Kidney (tissue), 14 donors: Measurements from ENCODE around the gene BTD. TPM values are rescaled to one million over a fixed set of nuclear protein-coding genes. Genes with fewer than 3 reads are reported as not detected.

ENCODE experiments used
- DNase-seq, 5 donors: peaks; one replicate each; pipeline ENCODE4 v3.0.0-alpha.2; 2013 to 2020
- FAIRE-seq: peaks from 2 replicates; lab custom pipeline; 2012; peaks lifted over from hg19 to GRCh38; lab: Jason Lieb, UNC
- H3K27ac ChIP-seq, 2 donors: one replicate each; pipeline ENCODE4 v1.7.0; 2013; ENCODE audit warnings: low read depth in 2 of 2, low read length in 2 of 2, inconsistent platforms in 1 of 2
- H3K27me3 ChIP-seq: one replicate; pipeline ENCODE4 v1.7.1; 2013; ENCODE audit warnings: low read length, inconsistent platforms; ENCODE audit not compliant: control insufficient read depth, insufficient read depth
- H3K36me3 ChIP-seq, 3 donors: one replicate each; pipeline versions ENCODE4 v1.7.0 to v1.7.1; 2013; ENCODE audit warnings: low read length in 3 of 3, control low read depth in 1 of 3, inconsistent platforms in 1 of 3; ENCODE audit not compliant: insufficient read depth in 3 of 3, control insufficient read depth in 2 of 3
- H3K4me1 ChIP-seq, 3 donors: one replicate each; pipeline versions ENCODE4 v1.7.0 to v1.7.1; 2013; ENCODE audit warnings: low read length in 3 of 3, inconsistent platforms in 1 of 3, low read depth in 1 of 3; ENCODE audit not compliant: control insufficient read depth in 2 of 3, insufficient read depth in 2 of 3
- H3K4me3 ChIP-seq, 3 donors: one replicate each; pipeline versions ENCODE4 v1.7.0 to v1.8.1; 2013; ENCODE audit warnings: low read length in 3 of 3, control low read depth in 1 of 3, inconsistent platforms in 1 of 3
- H3K9ac ChIP-seq, 3 donors: one replicate each; pipeline versions ENCODE4 v1.7.0 to v1.7.1; 2013; ENCODE audit warnings: low read length in 3 of 3, control low read depth in 1 of 3, inconsistent platforms in 1 of 3
- H3K9me3 ChIP-seq, 3 donors: one replicate each; pipeline versions ENCODE4 v1.7.0 to v1.7.1; 2013; ENCODE audit warnings: low read length in 3 of 3, control low read depth in 1 of 3, inconsistent platforms in 1 of 3; ENCODE audit not compliant: control insufficient read depth in 2 of 3, insufficient read depth in 1 of 3
- intact Hi-C: fragments of 100-400 bp; cut with DNase I; formaldehyde crosslinking; loops from one replicate; pipeline ENCODE4 v1.11.1; 2022
- polyA plus RNA-seq: library from polyadenylated mRNA; stranded (reverse); fragments of 350-450 nt; fragmentation: Illumina TruSeq; extraction: RNeasy Lipid Tissue Mini Kit (QIAGEN cat#74804); gene quantifications from one replicate; pipeline ENCODE4 v1.2.3, GENCODE V29; 2014; ENCODE audit warnings: low read depth, low replicate concordance; ENCODE audit not compliant: insufficient read depth
- total RNA-seq: library from RNA; stranded (reverse); fragmentation: NEBNext Ultra II Directional; extraction: Animal tissue kit (Norgen Biotek cat#: 25700); gene quantifications from one replicate; pipeline ENCODE4 v1.2.1, GENCODE V29; 2021
- TF ChIP-seq, protein P1 (sequence below): IDR thresholded peaks from 3 replicates; pipeline ENCODE4 v1.5.1; 2012; ENCODE audit warnings: mild to moderate bottlenecking, moderate library complexity, borderline replicate concordance; ENCODE audit not compliant: insufficient read depth; ENCODE audit errors: extremely low read depth
- donor health status: control.
- donor health status: control.
- donor health status: control.
- donor health status: control.
- donor health status: control.
- donor health status: DM: yes; HTN: yes; CAD: no.
- donor health status: Normal renal cell carcinoma (clear cell type).

Gene BTD
- total and polyA plus RNA-seq, 2 donors from 2014 or later: 22.7 to 37.2 TPM

DNA sequence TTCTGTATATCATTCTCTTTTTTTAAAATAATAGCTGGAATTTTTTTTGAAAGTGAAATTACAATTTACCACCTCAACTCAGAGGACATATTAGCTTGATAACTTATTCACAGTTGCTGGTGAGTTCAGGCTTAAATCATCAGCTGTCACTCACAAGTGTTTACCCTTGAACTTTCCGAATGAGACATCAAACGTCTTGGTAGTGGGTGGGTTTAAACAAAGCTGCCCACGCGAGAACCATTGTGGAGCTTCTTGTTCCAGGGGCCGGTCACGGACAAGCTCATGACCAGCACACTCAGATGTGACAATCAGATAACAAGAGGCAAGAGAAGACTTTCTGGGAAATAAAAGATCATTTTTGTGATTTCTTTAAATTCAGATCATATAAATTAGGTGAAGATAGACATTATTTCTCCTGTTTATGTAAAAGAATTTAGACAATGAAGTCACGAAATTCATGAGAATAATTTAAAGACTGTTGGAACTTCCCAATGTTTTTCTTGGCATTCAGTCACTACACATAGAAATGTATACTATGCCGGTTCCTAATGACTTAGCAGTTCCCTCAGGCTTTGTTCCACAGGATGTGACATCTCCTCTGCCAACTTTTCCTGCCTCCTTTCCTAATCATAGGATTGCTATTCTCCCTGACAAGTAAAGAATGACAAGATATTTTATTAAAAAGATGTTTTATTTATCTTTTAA lies 29.3 kb downstream of the BTD start:
- Histone ChIP-seq H3K4me3 (peak overlapping the region; percentile 13 to 57 (median 46)), H3K9me3 (no peaks in the 10 kb centered on the region), H3K9ac (no peak overlapping the region), H3K27me3 (no peaks in the 10 kb centered on the region), H3K27ac (peak overlapping the region in 1 of 2 donors; percentile 33), H3K4me1 (peaks cover 0 to 11% (median 10%) of the 10 kb centered on the region in 3 donors), H3K36me3 (no peaks in the 10 kb centered on the region)
- DNase-seq: peak in 2 of 5 donors; percentile 70 to 82
- intact Hi-C loops: loop anchor here (10.0 kb wide), 1 partner anchor 174 kb away; no protein-coding TSS in a partner anchor
- TF ChIP-seq, protein P1, sequence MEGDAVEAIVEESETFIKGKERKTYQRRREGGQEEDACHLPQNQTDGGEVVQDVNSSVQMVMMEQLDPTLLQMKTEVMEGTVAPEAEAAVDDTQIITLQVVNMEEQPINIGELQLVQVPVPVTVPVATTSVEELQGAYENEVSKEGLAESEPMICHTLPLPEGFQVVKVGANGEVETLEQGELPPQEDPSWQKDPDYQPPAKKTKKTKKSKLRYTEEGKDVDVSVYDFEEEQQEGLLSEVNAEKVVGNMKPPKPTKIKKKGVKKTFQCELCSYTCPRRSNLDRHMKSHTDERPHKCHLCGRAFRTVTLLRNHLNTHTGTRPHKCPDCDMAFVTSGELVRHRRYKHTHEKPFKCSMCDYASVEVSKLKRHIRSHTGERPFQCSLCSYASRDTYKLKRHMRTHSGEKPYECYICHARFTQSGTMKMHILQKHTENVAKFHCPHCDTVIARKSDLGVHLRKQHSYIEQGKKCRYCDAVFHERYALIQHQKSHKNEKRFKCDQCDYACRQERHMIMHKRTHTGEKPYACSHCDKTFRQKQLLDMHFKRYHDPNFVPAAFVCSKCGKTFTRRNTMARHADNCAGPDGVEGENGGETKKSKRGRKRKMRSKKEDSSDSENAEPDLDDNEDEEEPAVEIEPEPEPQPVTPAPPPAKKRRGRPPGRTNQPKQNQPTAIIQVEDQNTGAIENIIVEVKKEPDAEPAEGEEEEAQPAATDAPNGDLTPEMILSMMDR: no peak
- FAIRE-seq: no peak

DNA sequence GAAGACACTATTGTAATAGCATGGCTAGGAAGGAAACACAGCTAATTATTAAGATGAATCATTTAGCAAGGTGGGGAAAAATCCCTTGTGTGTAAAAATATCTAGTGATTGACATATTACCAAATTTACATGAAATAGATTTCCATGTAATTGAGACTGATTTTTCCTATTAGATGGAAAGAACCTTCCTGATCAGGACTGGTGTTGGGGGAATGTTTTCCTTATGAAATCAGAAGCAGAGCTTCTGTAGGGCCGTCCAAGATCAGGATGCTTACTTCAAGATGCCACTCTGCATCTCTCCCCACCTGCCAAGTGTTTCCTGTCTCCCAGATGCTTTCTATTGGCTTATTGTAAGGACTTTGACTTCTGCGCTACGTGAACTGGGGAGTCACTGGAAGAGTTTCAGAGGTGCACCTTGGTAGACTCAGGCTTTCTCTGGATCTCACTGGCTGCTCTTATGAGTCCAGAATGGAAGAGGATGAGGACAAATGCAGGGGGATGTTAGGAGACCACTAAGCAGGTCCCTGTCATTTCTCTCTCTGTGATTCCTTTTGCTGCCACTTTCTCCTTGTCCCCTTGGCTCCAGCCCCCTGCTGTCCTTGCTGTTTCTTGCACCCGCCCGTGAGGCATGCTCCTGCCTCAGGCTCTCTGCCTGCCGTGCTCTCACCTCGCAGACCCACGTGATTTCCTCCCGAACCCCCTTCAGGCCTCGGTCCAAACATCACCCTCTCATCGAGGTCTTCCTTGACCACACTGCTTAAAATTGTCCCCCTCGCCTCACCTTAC lies 30.1 kb downstream of the BTD start:
- Histone ChIP-seq H3K9me3 (no peaks in the 10 kb centered on the region), H3K27me3 (no peaks in the 10 kb centered on the region), H3K4me3 (no peak overlapping the region), H3K36me3 (no peaks in the 10 kb centered on the region), H3K9ac (no peak overlapping the region), H3K27ac (no peak overlapping the region), H3K4me1 (peaks cover 0 to 11% (median 10%) of the 10 kb centered on the region in 3 donors)
- TF ChIP-seq, protein P1: no peak
- FAIRE-seq (no peak), DNase-seq (no peak)
- intact Hi-C loops: loop anchor here (10.0 kb wide), 1 partner anchor 173 kb away; no protein-coding TSS in a partner anchor

DNA sequence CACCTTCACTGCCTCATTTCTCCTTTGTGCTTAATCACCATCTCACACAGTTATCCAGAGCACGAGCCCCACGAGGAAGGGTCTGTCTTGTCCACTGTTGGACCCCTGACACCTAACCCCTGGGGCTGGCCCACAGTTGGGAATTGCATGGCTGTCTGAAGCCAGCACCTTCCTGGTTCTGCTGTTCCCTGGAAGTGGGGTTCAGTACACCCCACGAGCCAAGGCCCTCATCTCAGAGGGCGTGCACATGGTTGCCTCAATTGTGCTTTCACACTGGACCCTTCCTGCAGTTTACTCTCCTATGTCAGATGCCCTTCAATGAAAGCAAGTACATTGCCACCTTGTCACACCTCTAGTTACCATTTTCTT lies 30.7 kb downstream of the BTD start:
- intact Hi-C loops: loop anchor here (10.0 kb wide), 1 partner anchor 173 kb away; no protein-coding TSS in a partner anchor
- Histone ChIP-seq H3K4me3 (no peak overlapping the region), H3K27me3 (no peaks in the 10 kb centered on the region), H3K9ac (no peak overlapping the region), H3K9me3 (no peaks in the 10 kb centered on the region), H3K27ac (no peak overlapping the region), H3K36me3 (peaks cover 0 to under 1% (median 0%) of the 10 kb centered on the region in 3 donors), H3K4me1 (peaks cover 0 to 11% (median 10%) of the 10 kb centered on the region in 3 donors)
- TF ChIP-seq, protein P1: no peak
- no peak for FAIRE-seq
- DNase-seq: no peak
